H9 (cell line): ENCODE measurements around the gene AKAP11. TPM values are rescaled to one million over a fixed set of nuclear protein-coding genes. Genes with fewer than 3 reads are reported as not detected.

ENCODE experiments used
- DNase-seq: peaks from one replicate; pipeline ENCODE4 v3.0.0-alpha.2; 2017
- H2AFZ ChIP-seq: one replicate; pipeline ENCODE4 v1.6.1; 2013; ENCODE audit warnings: mild to moderate bottlenecking, low read length, control low read depth, moderate library complexity
- H2AK5ac ChIP-seq: 2 replicates; pipeline ENCODE4 v1.6.1; 2013; ENCODE audit warnings: low read length, control low read depth, mixed read lengths; ENCODE audit not compliant: insufficient read length
- H2BK120ac ChIP-seq: one replicate; pipeline ENCODE4 v1.6.1; 2013; ENCODE audit warnings: low read depth, mild to moderate bottlenecking, low read length, control low read depth, inconsistent platforms; ENCODE audit not compliant: poor library complexity, severe bottlenecking
- H2BK12ac ChIP-seq: 2 replicates; pipeline ENCODE4 v1.6.1; 2013; ENCODE audit warnings: low read length, control low read depth, mixed read lengths, low read depth; ENCODE audit not compliant: insufficient read length
- H2BK15ac ChIP-seq: 2 replicates; pipeline ENCODE4 v1.6.1; 2013; ENCODE audit warnings: low read depth, low read length, control low read depth
- H2BK20ac ChIP-seq: one replicate; pipeline ENCODE4 v1.6.1; 2013; ENCODE audit warnings: low read depth, mild to moderate bottlenecking, low read length, control low read depth, inconsistent platforms; ENCODE audit not compliant: poor library complexity, severe bottlenecking
- H2BK5ac ChIP-seq: 2 replicates; pipeline ENCODE4 v1.6.1; 2013; ENCODE audit warnings: low read length, control low read depth, mixed read lengths; ENCODE audit not compliant: insufficient read length
- H3K14ac ChIP-seq: 2 replicates; pipeline ENCODE4 v1.6.1; 2013; ENCODE audit warnings: low read length, control low read depth; ENCODE audit not compliant: insufficient read depth
- H3K18ac ChIP-seq: 2 replicates; pipeline ENCODE4 v1.6.1; 2013; ENCODE audit warnings: low read depth, mild to moderate bottlenecking, mixed read lengths, low read length, control low read depth; ENCODE audit not compliant: insufficient read length
- H3K23ac ChIP-seq: 2 replicates; pipeline ENCODE4 v1.6.1; 2013; ENCODE audit warnings: low read length, control low read depth, mixed read lengths, low read depth; ENCODE audit not compliant: insufficient read length
- H3K23me2 ChIP-seq: 2 replicates; pipeline ENCODE4 v1.6.1; 2013; ENCODE audit warnings: low read depth, mild to moderate bottlenecking, mixed read lengths, low read length, control low read depth; ENCODE audit not compliant: insufficient read length, poor library complexity, severe bottlenecking
- H3K27ac ChIP-seq: 2 replicates; pipeline ENCODE4 v1.5.1; 2013; ENCODE audit warnings: low read length, control low read depth, mixed read lengths, low read depth; ENCODE audit not compliant: insufficient read length
- H3K27me3 ChIP-seq: 2 replicates; pipeline ENCODE4 v1.6.1; 2013; ENCODE audit warnings: low read length, control low read depth, inconsistent platforms; ENCODE audit not compliant: insufficient read depth
- H3K4ac ChIP-seq: 2 replicates; pipeline ENCODE4 v1.6.1; 2013; ENCODE audit warnings: low read depth, mild to moderate bottlenecking, control low read depth, inconsistent platforms, low read length, moderate library complexity
- H3K4me1 ChIP-seq: 2 replicates; pipeline ENCODE4 v1.6.1; 2013; ENCODE audit warnings: low read length, control low read depth, inconsistent platforms; ENCODE audit not compliant: insufficient read depth
- H3K4me2 ChIP-seq: 2 replicates; pipeline ENCODE4 v1.6.1; 2013; ENCODE audit warnings: low read length, control low read depth, mixed read lengths; ENCODE audit not compliant: insufficient read length, insufficient read depth
- H3K56ac ChIP-seq: 2 replicates; pipeline ENCODE4 v1.6.1; 2013; ENCODE audit warnings: low read depth, mild to moderate bottlenecking, mixed read lengths, low read length, control low read depth; ENCODE audit not compliant: insufficient read length
- H3K79me1 ChIP-seq: 2 replicates; pipeline ENCODE4 v1.6.1; 2013; ENCODE audit warnings: low read depth, mild to moderate bottlenecking, moderate library complexity, low read length, control low read depth, inconsistent platforms; ENCODE audit not compliant: insufficient read depth, poor library complexity, severe bottlenecking
- H3K79me2 ChIP-seq: 2 replicates; pipeline ENCODE4 v1.6.1; 2013; ENCODE audit warnings: low read length, control low read depth, inconsistent platforms; ENCODE audit not compliant: insufficient read depth
- H3K9ac ChIP-seq: 2 replicates; pipeline ENCODE4 v1.6.1; 2013; ENCODE audit warnings: low read length, control low read depth, mixed read lengths; ENCODE audit not compliant: insufficient read length; ENCODE audit errors: extremely low read depth
- H3K9me3 ChIP-seq: one replicate; pipeline ENCODE4 v1.6.1; 2013; ENCODE audit warnings: low read depth, low read length, inconsistent platforms; ENCODE audit not compliant: control insufficient read depth
- H3T11ph ChIP-seq: one replicate; pipeline ENCODE4 v1.6.1; 2013; ENCODE audit warnings: mild to moderate bottlenecking, low read length, control low read depth, inconsistent platforms
- H4K20me1 ChIP-seq: one replicate; pipeline ENCODE4 v1.6.1; 2013; ENCODE audit not compliant: control insufficient read depth, insufficient read length, insufficient read depth
- H4K5ac ChIP-seq: 2 replicates; pipeline ENCODE4 v1.6.1; 2013; ENCODE audit warnings: low read depth, mild to moderate bottlenecking, mixed read lengths, low read length, control low read depth; ENCODE audit not compliant: insufficient read length
- H4K8ac ChIP-seq: replicated peaks from 2 replicates; pipeline ENCODE4 v1.6.1; 2013; ENCODE audit warnings: low read length, control low read depth, mixed read lengths, low read depth; ENCODE audit not compliant: insufficient read length
- H4K91ac ChIP-seq: 2 replicates; pipeline ENCODE4 v1.6.1; 2013; ENCODE audit warnings: low read depth, mild to moderate bottlenecking, moderate library complexity, mixed read lengths, low read length, control low read depth; ENCODE audit not compliant: insufficient read length
- H3K27ac Mint-ChIP-seq, 3 experiments: 2 replicates in 2 of 3; 3 replicates in 1 of 3; pipeline ENCODE4 v1.8.0; 2020 to 2021; ENCODE audit warnings: mixed read lengths in 3 of 3, mild to moderate bottlenecking in 1 of 3, moderate library complexity in 1 of 3
- H3K27me3 Mint-ChIP-seq: 2 replicates; pipeline ENCODE4 v1.8.0; 2021; ENCODE audit warnings: low read depth, mild to moderate bottlenecking, moderate library complexity, mixed read lengths
- H3K36me3 Mint-ChIP-seq, 3 experiments: 2 replicates in 2 of 3; 3 replicates in 1 of 3; pipeline ENCODE4 v1.8.0; 2020 to 2021; ENCODE audit warnings: low read depth in 3 of 3, mixed read lengths in 3 of 3; ENCODE audit not compliant: insufficient read depth in 1 of 3
- H3K4me1 Mint-ChIP-seq, 2 experiments: 2 replicates each; pipeline ENCODE4 v1.8.0; 2020; ENCODE audit warnings: mixed read lengths in 2 of 2
- H3K4me3 Mint-ChIP-seq, 2 experiments: 2 replicates in 1 of 2; 3 replicates in 1 of 2; pipeline ENCODE4 v1.8.0; 2020 to 2021; ENCODE audit warnings: mild to moderate bottlenecking in 2 of 2, mixed read lengths in 2 of 2, moderate library complexity in 1 of 2
- H3K9me3 Mint-ChIP-seq, 2 experiments: 2 replicates in 1 of 2; 3 replicates in 1 of 2; pipeline ENCODE4 v1.8.0; 2020; ENCODE audit warnings: mild to moderate bottlenecking in 2 of 2, mixed read lengths in 2 of 2, moderate library complexity in 1 of 2
- CTCF ChIP-seq: fragments of 200-600 bp; sonication (generic); conservative IDR thresholded peaks from 3 replicates; pipeline ENCODE4 v1.8.0; 2021; ENCODE audit warnings: antibody characterized with exemption, mild to moderate bottlenecking
- WGBS: extraction: QIAGEN DNeasy Blood & Tissue Kit; methylation state at CpG from one replicate; pipeline ENCODE4 v1.1.7; 2013; ENCODE audit warnings: missing lambda C conversion rate, low lambda C conversion rate, mixed read lengths; ENCODE audit not compliant: insufficient read length; ENCODE audit errors: extremely low coverage; 5-methylcytosine and 5-hydroxymethylcytosine counted together
- total RNA-seq: library from RNA; stranded (reverse); gene quantifications from 2 replicates; pipeline ENCODE4 v1.2.1, GENCODE V29; 2021

The AKAP11 gene
- total RNA-seq, 1 experiment from 2014 or later, result 20.5 TPM

- TF ChIP-seq CTCF, result no peak
- no peak overlapping the region for H3K4me2 ChIP-seq
- H3K79me2 ChIP-seq, result no peaks in the 10 kb centered on the region
- Mint-ChIP-seq H3K4me1 (no peaks in the 10 kb centered on the region), H3K27ac (no peak overlapping the region), H3K36me3 (peaks cover 15 to 37% (median 31%) of the 10 kb centered on the region in 3 experiments; a peak in 6 of 7 replicates), H3K9me3 (no peaks in the 10 kb centered on the region), H3K27me3 (no peaks in the 10 kb centered on the region), H3K4me3 (no peak overlapping the region)
- no peak overlapping the region for H4K8ac ChIP-seq
- no CpG with 5 or more reads among the region's 2 CpGs for WGBS
- H3T11ph ChIP-seq, result no peak overlapping the region
- H3K4ac ChIP-seq, result no peak overlapping the region
- no peak overlapping the region for H4K91ac ChIP-seq
- no peaks in the 10 kb centered on the region for H3K27me3 ChIP-seq
- H2AK5ac ChIP-seq, result no peak overlapping the region
- no peaks in the 10 kb centered on the region for H3K79me1 ChIP-seq
- no peak overlapping the region for H2AFZ ChIP-seq
- no peak overlapping the region for H3K56ac ChIP-seq
- H4K5ac ChIP-seq, result no peak overlapping the region
- no peak overlapping the region for H2BK12ac ChIP-seq
- H2BK15ac ChIP-seq, result no peak overlapping the region
- no peaks in the 10 kb centered on the region for H3K4me1 ChIP-seq
- H3K27ac ChIP-seq, result no peak overlapping the region
- no peak overlapping the region for H2BK120ac ChIP-seq
- no peak overlapping the region for H3K23ac ChIP-seq
- no peak for DNase-seq
- H4K20me1 ChIP-seq, result no peaks in the 10 kb centered on the region
- H3K14ac ChIP-seq, result no peak overlapping the region
- no peak overlapping the region for H2BK20ac ChIP-seq
- H2BK5ac ChIP-seq, result no peak overlapping the region
- no peaks in the 10 kb centered on the region for H3K9me3 ChIP-seq
- H3K23me2 ChIP-seq, result no peaks in the 10 kb centered on the region
- no peak overlapping the region for H3K18ac ChIP-seq
- H3K9ac ChIP-seq, result no peak overlapping the region
Measured at GRCh38 chr13:42312817-42313431, 41.0 kb downstream of the AKAP11 start.
